Psoas muscle (tissue), 8 donors: Measurements from ENCODE around the gene TRPM3. TPM values are rescaled to one million over a fixed set of nuclear protein-coding genes. Genes with fewer than 3 reads are reported as not detected.

Source experiments
- ATAC-seq, 4 donors: fragments of 200-7000 bp; cut with Tn5 transposase; one replicate each; pipeline ENCODE4 v1.9.1; 2020; ENCODE audit warnings: moderate library complexity in 3 of 4, mild to moderate bottlenecking in 2 of 4
- DNase-seq, 2 donors: peaks; one replicate each; pipeline ENCODE4 v3.0.0-alpha.2; 2020
- H3K27ac ChIP-seq: fragments of 200-600 bp; one replicate; pipeline ENCODE4 v1.8.0; 2022
- H3K27me3 ChIP-seq, 3 donors: fragments of 200-600 bp in 1 of 3; one replicate each; pipeline versions ENCODE4 v1.6.1 to v1.8.0; 2013 to 2022; ENCODE audit warnings: low read length in 2 of 3, mild to moderate bottlenecking in 2 of 3, moderate library complexity in 1 of 3; ENCODE audit not compliant: insufficient read depth in 3 of 3
- H3K36me3 ChIP-seq, 2 donors: fragments of 200-600 bp in 1 of 2; one replicate each; pipeline versions ENCODE4 v1.6.1 to v1.8.0; 2013 to 2022; ENCODE audit warnings: low read depth in 1 of 2, mild to moderate bottlenecking in 1 of 2, moderate library complexity in 1 of 2; ENCODE audit not compliant: insufficient read depth in 1 of 2
- H3K4me1 ChIP-seq: fragments of 200-600 bp; one replicate; pipeline ENCODE4 v1.8.0; 2022
- H3K4me3 ChIP-seq: fragments of 200-600 bp; one replicate; pipeline ENCODE4 v1.8.0; 2022; ENCODE audit warnings: mild to moderate bottlenecking
- H3K9me3 ChIP-seq: fragments of 200-600 bp; one replicate; pipeline ENCODE4 v1.8.0; 2022
- CTCF ChIP-seq: fragments of 200-600 bp; IDR thresholded peaks from one replicate; pipeline ENCODE4 v1.8.0; 2022; ENCODE audit warnings: antibody characterized with exemption
- WGBS, 3 donors: extraction: QIAGEN DNeasy Blood & Tissue Kit; methylation state at CpG; one replicate each; pipeline versions ENCODE4 v1.1.6 to v1.1.7; 2013; 5-methylcytosine and 5-hydroxymethylcytosine counted together
- intact Hi-C, 2 donors: fragments of 100-400 bp; cut with DNase I; formaldehyde crosslinking; loops; one replicate each; pipeline versions ENCODE4 v1.11.0 to v1.14.2; 2022
- polyA plus RNA-seq, 3 donors: library from polyadenylated mRNA; stranded (reverse); fragments of 200-250 nt; gene quantifications; one replicate each; pipeline ENCODE4 v1.2.3, GENCODE V29; 2013
- total RNA-seq, 4 donors: library from RNA; stranded (reverse); fragmentation: NEBNext Ultra II Directional in 2 of 4; extraction: Animal tissue kit (Norgen Biotek cat#: 25700) in 2 of 4; gene quantifications; one replicate each; pipeline versions ENCODE4 v1.2.1 to v1.2.4, GENCODE V29; 2021 to 2023
- donor health status: healthy with polysubstance abuse.
- donor health status: DM: no; HTN: no; CAD: no; lungs with moderate emphysema.
- donor health status: Bipolar disorder and iron deficiency.
- donor health status: healthy.
- donor health status: DM: yes; HTN: yes; CAD: no.
- donor health status: DM: no; HTN: no; CAD: no.
- donor health status: DM: no; HTN: no; CAD: no.
- donor health status: DM: yes; HTN: yes; CAD: no.

TRPM3 gene
- total and polyA plus RNA-seq, 7 donors = 0.01 to 0.16 (median 0.06) TPM; not detected in 3

- H3K4me3 ChIP-seq = no peak overlapping the region
- no peak for TF ChIP-seq CTCF
- H3K27ac ChIP-seq = no peak overlapping the region
- WGBS, 3 donors = 84 to 88% (median 87%) methylated on average over 5 of the region's 5 CpGs
- ATAC-seq (no peak), DNase-seq (no peak)
- no peaks in the 10 kb centered on the region for H3K27me3 ChIP-seq
- H3K36me3 ChIP-seq = no peaks in the 10 kb centered on the region
- H3K4me1 ChIP-seq = no peaks in the 10 kb centered on the region
- intact Hi-C loops = no loop called here
- no peaks in the 10 kb centered on the region for H3K9me3 ChIP-seq
These were observed 444.2 kb downstream of the TRPM3 start for GRCh38 chr9:70677055-70677735.

- Histone ChIP-seq H3K27me3 (no peaks in the 10 kb centered on the region), H3K27ac (no peak overlapping the region), H3K4me3 (no peak overlapping the region), H3K9me3 (no peaks in the 10 kb centered on the region), H3K36me3 (no peaks in the 10 kb centered on the region), H3K4me1 (no peaks in the 10 kb centered on the region)
- no peak for TF ChIP-seq CTCF
- 79 to 95% (median 81%) methylated on average over 1 of the region's 1 CpG for WGBS, 3 donors
- ATAC-seq = no peak
- intact Hi-C loops = no loop called here
- DNase-seq = no peak
These were observed 445.5 kb downstream of the TRPM3 start for GRCh38 chr9:70675868-70676370.

GRCh38 chr9:70673844-70674243 is 447.6 kb downstream of the TRPM3 start:
- Histone ChIP-seq H3K9me3 (no peaks in the 10 kb centered on the region), H3K4me3 (no peak overlapping the region), H3K27ac (no peak overlapping the region), H3K4me1 (no peaks in the 10 kb centered on the region), H3K27me3 (no peaks in the 10 kb centered on the region), H3K36me3 (no peaks in the 10 kb centered on the region)
- TF ChIP-seq CTCF = no peak
- ATAC-seq (no peak), DNase-seq (no peak)
- intact Hi-C loops = no loop called here
- 87 to 94% (median 91%) methylated on average over 1 of the region's 1 CpG for WGBS, 3 donors

GRCh38 chr9:70672161-70672649 is 449.2 kb downstream of the TRPM3 start:
- no peaks in the 10 kb centered on the region for H3K9me3 ChIP-seq
- 7 to 23% (median 15%) methylated on average over 1 of the region's 1 CpG for WGBS, 3 donors
- no peaks in the 10 kb centered on the region for H3K4me1 ChIP-seq
- no peaks in the 10 kb centered on the region for H3K27me3 ChIP-seq
- H3K27ac ChIP-seq = no peak overlapping the region
- DNase-seq (no peak), ATAC-seq (no peak)
- H3K36me3 ChIP-seq = no peaks in the 10 kb centered on the region
- no peak for TF ChIP-seq CTCF
- H3K4me3 ChIP-seq = no peak overlapping the region
- intact Hi-C loops = no loop called here
